DMS153 treated with DMSO at 0.1 percent for 48 hours (cell line): ENCODE measurements around the gene DCP1B.

Experiments used
- DNase-seq: peaks from one replicate; lab custom pipeline; 2025; ENCODE audit not compliant: unreplicated experiment; lab: John Stamatoyannopoulos, UW

The DCP1B gene

GRCh38 chr12:1906579-1906978 is 97.7 kb downstream of the DCP1B start:
- no peak for DNase-seq

- DNase-seq = no peak
These were observed 99.4 kb downstream of the DCP1B start for GRCh38 chr12:1904875-1905274.

DNA sequence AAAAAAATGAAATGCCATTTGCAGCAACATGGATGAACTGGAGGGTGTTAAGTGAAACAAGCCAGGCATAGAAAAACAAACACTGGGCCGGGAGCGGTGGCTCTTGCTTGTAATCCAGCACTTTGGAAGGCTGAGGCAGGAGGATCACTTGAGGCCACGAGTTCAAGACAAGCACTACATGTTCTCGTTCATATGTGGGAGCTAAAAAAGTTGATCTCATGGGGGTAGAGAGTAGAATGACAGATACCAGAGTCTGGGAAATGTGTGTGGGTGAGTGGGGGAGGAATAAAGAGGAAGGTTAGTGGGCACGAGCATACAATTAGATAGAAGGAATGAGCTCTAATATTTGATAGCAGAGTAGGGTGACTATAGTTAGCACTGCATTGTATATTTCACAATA is 107.3 kb downstream of the DCP1B start:
- no peak for DNase-seq
